SK-N-MC (cell line): ENCODE data around the gene LDLRAD2.

ENCODE experiments used
- DNase-seq: peaks from one replicate; pipeline ENCODE4 v3.0.0-alpha.2; 2011; ENCODE audit warnings: low read depth, low spot score
- H3K27ac ChIP-seq: fragments of 200-600 bp; sonication (generic); 2 replicates; pipeline ENCODE4 v1.5.1; 2016; ENCODE audit warnings: mixed run types
- H3K36me3 ChIP-seq: fragments of 200-600 bp; sonication (generic); 2 replicates; pipeline ENCODE4 v1.6.1; 2017; ENCODE audit warnings: antibody characterized with exemption, low read length, mixed read lengths; ENCODE audit not compliant: insufficient read depth
- H3K4me3 ChIP-seq: fragments of 200-600 bp; sonication (generic); 2 replicates; pipeline ENCODE4 v1.5.1; 2016
- H3K9ac ChIP-seq: fragments of 200-600 bp; sonication (generic); 2 replicates; pipeline ENCODE4 v1.8.0; 2017; ENCODE audit warnings: mixed run types, mixed read lengths; ENCODE audit not compliant: insufficient read length
- H3K9me3 ChIP-seq: fragments of 200-600 bp; sonication (generic); 2 replicates; pipeline ENCODE4 v1.6.1; 2017; ENCODE audit warnings: low read depth, mild to moderate bottlenecking, antibody characterized with exemption, low read length, moderate library complexity, mixed read lengths
- EZH2 ChIP-seq: fragments of 200-600 bp; sonication (generic); IDR thresholded peaks from one replicate; pipeline ENCODE4 v1.6.1; 2017; ENCODE audit warnings: antibody characterized with exemption
- FOXP2 ChIP-seq: optimal IDR thresholded peaks from 2 replicates; pipeline ENCODE3; 2011; ENCODE audit warnings: mild to moderate bottlenecking, moderate library complexity; ENCODE audit not compliant: insufficient read depth; ENCODE audit errors: extremely low read length, control extremely low read depth
- POLR2AphosphoS5 ChIP-seq: IDR thresholded peaks from 2 replicates; pipeline ENCODE4 v1.6.1; 2012; ENCODE audit warnings: mild to moderate bottlenecking, low read depth, low read length, borderline replicate concordance

LDLRAD2 gene

DNA sequence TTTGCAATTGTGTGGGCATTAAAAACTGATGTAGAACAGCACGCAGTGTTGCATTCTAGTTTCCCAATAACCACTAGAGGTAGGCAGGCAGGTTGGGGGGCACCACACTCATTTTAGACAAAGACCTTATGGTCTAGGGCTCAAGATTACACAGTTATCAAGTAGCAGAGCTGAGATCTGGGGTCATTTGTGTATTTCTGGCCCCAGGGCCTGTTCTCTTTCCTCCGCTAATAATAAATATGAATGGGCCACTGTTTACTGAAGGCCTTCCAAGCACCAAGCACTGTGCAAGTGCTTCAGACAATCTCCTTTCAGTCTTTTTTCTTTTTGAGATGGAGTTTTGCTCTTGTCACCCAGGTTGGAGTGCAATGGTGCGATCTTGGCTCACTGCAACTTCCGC lies 23.9 kb downstream of the LDLRAD2 start:
- Histone ChIP-seq H3K36me3 (no peaks in the 10 kb centered on the region; the same call in 1 of the 2 replicates), H3K4me3 (no peak overlapping the region), H3K9ac (no peak overlapping the region), H3K27ac (no peak overlapping the region), H3K9me3 (no peaks in the 10 kb centered on the region)
- no peak for DNase-seq
- TF ChIP-seq EZH2, result no peak
- TF ChIP-seq POLR2AphosphoS5, result no peak
- no peak for TF ChIP-seq FOXP2

DNA sequence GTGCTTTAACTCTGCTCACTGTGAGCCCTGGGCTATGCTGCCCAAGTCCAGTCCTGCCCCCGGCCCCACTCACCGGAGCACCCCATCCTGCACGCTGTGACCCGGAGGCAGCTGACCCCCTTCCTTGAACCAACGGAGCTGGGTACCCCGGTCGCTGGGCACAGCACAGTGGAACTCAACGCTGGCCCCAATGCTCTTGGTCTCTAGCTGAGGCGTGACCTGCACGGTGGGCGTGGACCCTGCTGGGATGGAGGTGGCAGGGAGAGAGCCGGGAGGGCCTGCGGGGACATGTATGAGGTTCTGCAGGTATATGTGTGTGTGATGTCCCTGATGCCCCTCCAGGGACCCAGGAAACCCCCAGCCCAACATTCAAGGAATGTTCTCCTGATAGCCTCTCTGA lies 24.7 kb downstream of the LDLRAD2 start:
- Histone ChIP-seq H3K27ac (no peak overlapping the region), H3K9ac (no peak overlapping the region), H3K36me3 (no peaks in the 10 kb centered on the region; the same call in 1 of the 2 replicates), H3K9me3 (no peaks in the 10 kb centered on the region), H3K4me3 (no peak overlapping the region)
- DNase-seq, result no peak
- no peak for TF ChIP-seq FOXP2
- TF ChIP-seq EZH2, result no peak
- TF ChIP-seq POLR2AphosphoS5, result no peak

DNA sequence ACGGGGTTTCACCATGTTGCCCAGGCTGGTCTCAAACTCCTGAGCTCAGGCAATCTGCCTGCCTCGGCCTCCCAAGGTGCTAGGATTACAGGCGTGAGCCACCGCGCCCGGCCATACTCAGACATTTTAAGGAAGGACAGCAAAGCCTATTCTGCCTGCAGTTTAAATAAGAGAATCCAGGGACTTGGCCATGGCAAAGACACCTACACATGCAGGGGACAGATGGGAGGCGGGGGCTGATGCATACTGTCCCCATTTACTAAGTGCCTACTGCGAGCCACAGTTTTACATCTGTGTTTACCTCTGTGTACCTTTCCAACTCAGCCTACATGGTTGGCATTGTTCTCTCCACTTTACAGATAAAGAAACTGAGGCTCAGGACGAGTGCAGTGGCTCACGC lies 25.4 kb downstream of the LDLRAD2 start:
- DNase-seq, result no peak
- H3K36me3 ChIP-seq, result no peaks in the 10 kb centered on the region; the same call in 1 of the 2 replicates
- no peak overlapping the region for H3K4me3 ChIP-seq
- TF ChIP-seq POLR2AphosphoS5 (no peak), EZH2 (no peak), FOXP2 (no peak)
- H3K9ac ChIP-seq, result no peak overlapping the region
- no peaks in the 10 kb centered on the region for H3K9me3 ChIP-seq
- H3K27ac ChIP-seq, result no peak overlapping the region

DNA sequence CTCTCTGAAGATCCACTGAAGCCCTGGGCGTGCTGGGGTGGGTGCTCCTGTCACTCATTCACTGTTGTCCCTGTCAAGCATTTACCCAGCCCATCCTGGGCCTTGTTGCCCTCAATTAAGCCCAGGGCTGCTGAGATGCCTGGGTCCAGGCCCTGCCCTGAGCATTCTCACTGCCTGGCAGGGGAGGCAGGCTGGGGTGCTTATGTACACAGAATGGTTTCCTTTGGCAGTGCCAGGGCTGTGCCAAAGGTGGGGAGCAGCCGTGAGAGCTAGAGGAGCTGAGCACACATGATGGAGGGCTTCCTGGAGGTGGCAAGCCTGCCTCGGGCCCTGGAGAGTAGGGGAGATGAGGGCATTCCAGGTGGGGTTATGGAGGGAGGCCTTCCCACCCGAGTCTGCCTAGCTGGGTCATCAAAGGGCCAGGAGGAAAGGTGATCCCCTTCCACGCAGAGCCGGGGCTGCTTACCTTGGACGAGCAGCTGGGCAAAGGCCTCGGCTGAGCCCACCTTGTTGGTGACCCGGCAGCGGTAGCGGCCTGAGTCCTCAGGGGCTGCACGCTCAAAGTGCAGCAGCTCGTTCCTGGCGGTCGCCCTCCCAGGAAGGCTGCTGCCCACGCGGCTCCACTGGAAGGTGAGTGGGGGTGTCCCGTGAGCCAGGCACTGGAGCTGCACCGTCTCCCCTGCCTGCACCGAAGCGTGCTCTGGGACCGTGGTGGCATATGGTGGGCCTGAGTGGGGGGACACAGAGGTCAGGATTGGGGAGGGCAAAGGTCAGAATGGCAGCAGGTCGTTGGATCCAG lies 26.5 kb downstream of the LDLRAD2 start:
- DNase-seq, result no peak
- Histone ChIP-seq H3K36me3 (no peaks in the 10 kb centered on the region; the same call in 1 of the 2 replicates), H3K9me3 (no peaks in the 10 kb centered on the region), H3K27ac (no peak overlapping the region), H3K9ac (no peak overlapping the region), H3K4me3 (no peak overlapping the region)
- TF ChIP-seq POLR2AphosphoS5 (no peak), FOXP2 (no peak), EZH2 (no peak)

DNA sequence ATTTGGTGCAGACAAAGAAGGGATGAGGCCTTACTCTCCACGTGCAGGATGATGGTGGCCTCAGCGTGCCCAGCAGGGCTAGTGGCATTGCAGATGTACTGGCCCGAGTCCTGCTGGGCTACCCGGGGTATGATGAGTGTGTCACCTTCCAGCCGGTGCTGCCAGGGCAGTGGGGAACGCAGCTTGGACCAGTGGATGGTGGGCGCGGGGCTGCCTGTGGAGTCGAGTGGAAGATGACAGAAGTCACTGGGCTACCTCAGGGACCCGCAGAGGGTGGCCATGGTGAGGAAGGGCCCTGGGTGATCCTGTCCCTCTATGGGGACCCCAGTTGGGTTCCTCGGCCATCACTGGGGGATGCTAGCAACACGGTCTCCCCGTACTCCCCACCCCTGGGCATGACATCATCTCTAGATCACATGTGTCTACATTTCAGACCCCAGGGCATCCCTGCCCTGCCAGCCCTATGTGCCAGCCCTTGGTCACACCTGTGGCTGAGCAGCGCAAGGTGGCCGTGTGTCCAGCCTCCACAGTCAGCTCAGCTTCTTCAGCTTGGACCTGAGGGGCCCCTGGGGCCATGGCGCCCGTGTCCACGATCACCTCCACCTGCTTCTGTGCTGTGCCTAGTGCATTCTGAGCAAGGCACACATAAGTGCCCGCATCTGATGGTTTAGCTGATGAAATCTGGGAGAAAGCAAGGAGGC lies 27.4 kb downstream of the LDLRAD2 start:
- H3K4me3 ChIP-seq, result no peak overlapping the region
- no peak for DNase-seq
- no peaks in the 10 kb centered on the region for H3K9me3 ChIP-seq
- no peak overlapping the region for H3K27ac ChIP-seq
- TF ChIP-seq EZH2 (no peak), POLR2AphosphoS5 (no peak), FOXP2 (no peak)
- no peaks in the 10 kb centered on the region; the same call in 1 of the 2 replicates for H3K36me3 ChIP-seq
- H3K9ac ChIP-seq, result no peak overlapping the region

DNA sequence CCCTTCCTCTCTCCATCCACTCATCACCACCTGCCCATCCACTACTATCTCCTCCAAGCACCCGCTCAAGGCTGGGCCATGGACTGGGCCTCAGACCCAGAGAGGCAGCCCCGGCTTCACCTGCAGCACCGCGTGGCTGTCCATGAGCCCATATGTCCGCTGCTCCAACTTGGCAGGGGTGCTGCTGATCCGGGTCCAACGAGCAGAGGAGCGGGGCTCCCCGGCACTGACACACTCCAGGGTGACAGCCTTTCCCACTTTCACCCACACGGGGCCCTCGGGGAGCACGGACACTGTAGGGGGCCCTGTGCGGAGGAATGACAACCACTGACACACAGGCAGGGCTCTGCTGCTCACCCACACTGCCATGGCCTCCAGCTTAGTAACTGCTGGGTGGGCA lies 28.9 kb downstream of the LDLRAD2 start:
- Histone ChIP-seq H3K27ac (no peak overlapping the region), H3K36me3 (no peaks in the 10 kb centered on the region), H3K9me3 (no peaks in the 10 kb centered on the region), H3K4me3 (no peak overlapping the region), H3K9ac (no peak overlapping the region)
- DNase-seq, result no peak
- TF ChIP-seq FOXP2 (no peak), POLR2AphosphoS5 (no peak), EZH2 (no peak)

DNA sequence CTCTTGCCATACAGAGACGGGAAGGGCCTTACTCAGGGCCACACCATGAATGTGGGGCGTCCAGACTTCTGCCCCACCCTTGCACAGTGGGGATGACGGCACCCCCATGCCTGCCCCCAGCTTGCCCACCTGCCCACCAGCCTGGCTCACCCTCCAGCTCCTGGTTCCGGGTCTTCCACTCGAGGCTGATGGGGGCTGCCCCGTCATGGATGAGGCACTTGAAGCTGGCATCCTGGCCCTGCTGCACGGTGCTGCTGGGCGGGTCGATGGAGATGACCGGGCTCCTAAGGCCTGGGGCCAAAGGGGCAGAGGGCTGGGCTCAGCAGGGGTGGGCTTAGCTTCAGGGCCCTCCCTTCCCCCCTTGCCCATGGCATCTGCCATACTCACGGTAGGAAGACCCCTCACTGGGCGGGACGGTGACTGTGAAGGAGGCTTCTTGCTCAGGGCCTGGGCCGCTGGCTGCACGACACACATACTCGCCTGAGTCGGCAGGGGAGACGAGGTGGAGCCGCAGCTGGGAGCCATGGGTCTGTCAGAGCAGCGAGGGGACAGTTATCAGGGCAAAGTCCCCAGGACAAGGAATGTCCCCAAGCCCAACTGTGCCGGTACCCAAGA lies 29.9 kb downstream of the LDLRAD2 start:
- Histone ChIP-seq H3K9me3 (no peaks in the 10 kb centered on the region), H3K4me3 (no peak overlapping the region), H3K36me3 (no peaks in the 10 kb centered on the region), H3K9ac (no peak overlapping the region), H3K27ac (no peak overlapping the region)
- no peak for TF ChIP-seq FOXP2
- no peak for TF ChIP-seq EZH2
- no peak for TF ChIP-seq POLR2AphosphoS5
- DNase-seq, result no peak

DNA sequence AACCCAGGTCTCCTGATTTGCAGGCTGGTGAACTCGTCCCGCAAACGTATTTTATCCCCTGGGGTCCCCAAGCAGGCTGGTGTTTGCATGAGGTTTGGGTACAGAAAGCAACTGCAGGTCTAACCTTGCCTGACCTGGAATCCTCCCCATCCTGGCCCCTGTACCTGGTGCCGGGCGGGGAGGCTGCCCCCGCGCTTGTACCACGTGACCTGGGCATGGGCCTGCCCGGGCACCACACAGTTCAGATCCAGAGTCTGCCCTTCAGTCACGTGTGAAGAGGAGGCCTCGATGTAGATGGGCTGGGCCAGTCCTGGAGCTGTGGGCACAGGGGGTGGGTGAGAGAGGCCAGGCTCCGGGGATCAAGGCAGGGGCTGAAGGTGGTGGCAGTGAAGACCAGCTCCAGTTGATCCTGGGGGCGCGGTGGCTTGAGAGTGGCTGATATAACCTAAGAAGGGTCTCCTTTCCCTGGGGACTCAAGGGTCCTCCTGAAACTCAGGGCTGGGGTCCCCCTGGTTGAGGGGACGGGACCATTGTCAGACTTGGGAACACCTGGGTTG lies 30.6 kb downstream of the LDLRAD2 start:
- H3K27ac ChIP-seq, result no peak overlapping the region
- no peak overlapping the region for H3K4me3 ChIP-seq
- H3K36me3 ChIP-seq, result no peaks in the 10 kb centered on the region
- no peak overlapping the region for H3K9ac ChIP-seq
- TF ChIP-seq EZH2, result no peak
- TF ChIP-seq FOXP2, result no peak
- no peak for TF ChIP-seq POLR2AphosphoS5
- no peak for DNase-seq
- no peaks in the 10 kb centered on the region for H3K9me3 ChIP-seq
